ENCODE measurements around the gene UNC45B. TPM values are rescaled to one million over a fixed set of nuclear protein-coding genes. Genes with fewer than 3 reads are reported as not detected.

Gene UNC45B
- total RNA-seq, 4 donors from 2014 or later = not detected

DNA sequence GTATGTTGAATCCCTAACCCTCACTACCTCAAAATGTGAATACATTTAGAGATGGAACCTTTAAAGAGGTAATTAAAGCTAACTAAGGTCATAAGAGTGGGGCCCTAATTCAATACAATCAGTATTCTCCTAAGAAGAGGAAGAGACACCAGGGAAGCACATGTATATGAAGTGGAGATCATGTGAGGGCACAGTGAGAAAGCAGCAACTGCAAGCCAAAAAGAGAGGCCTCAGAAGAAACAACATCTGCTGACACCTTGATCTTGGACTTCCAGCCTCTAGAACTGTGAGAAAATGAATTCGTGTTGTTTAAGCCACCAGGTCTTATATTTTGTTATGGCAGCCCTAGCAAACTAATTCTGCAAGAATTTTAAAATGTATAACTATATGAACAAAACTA, 82.0 kb downstream of the UNC45B start:
- TF ChIP-seq, protein P1, sequence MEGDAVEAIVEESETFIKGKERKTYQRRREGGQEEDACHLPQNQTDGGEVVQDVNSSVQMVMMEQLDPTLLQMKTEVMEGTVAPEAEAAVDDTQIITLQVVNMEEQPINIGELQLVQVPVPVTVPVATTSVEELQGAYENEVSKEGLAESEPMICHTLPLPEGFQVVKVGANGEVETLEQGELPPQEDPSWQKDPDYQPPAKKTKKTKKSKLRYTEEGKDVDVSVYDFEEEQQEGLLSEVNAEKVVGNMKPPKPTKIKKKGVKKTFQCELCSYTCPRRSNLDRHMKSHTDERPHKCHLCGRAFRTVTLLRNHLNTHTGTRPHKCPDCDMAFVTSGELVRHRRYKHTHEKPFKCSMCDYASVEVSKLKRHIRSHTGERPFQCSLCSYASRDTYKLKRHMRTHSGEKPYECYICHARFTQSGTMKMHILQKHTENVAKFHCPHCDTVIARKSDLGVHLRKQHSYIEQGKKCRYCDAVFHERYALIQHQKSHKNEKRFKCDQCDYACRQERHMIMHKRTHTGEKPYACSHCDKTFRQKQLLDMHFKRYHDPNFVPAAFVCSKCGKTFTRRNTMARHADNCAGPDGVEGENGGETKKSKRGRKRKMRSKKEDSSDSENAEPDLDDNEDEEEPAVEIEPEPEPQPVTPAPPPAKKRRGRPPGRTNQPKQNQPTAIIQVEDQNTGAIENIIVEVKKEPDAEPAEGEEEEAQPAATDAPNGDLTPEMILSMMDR (IDR thresholded peaks at IDR 0.05; ENCODE audit: low read depth) = no peak

DNA sequence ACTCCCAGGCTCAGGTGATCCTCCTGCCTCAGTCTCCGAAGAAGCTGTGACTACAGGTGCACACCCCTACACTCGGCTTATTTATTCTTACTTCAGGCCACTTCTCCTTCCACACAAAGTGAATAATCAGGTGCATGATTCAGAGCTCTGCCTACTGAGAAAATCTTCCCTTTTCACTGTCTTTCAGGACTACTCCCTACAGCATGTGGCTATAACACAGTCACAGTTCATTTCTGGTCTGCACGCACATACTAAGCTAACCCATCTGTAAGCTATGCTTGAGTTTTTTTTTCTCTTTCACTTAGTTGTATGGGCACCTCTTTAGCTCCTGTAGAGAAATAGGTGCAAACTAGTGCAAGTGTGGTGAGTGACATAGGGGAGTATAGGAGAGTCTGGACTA, 87.7 kb downstream of the UNC45B start:
- TF ChIP-seq, protein P1 (IDR thresholded peaks at IDR 0.05; ENCODE audit: low read depth) = no peak

DNA sequence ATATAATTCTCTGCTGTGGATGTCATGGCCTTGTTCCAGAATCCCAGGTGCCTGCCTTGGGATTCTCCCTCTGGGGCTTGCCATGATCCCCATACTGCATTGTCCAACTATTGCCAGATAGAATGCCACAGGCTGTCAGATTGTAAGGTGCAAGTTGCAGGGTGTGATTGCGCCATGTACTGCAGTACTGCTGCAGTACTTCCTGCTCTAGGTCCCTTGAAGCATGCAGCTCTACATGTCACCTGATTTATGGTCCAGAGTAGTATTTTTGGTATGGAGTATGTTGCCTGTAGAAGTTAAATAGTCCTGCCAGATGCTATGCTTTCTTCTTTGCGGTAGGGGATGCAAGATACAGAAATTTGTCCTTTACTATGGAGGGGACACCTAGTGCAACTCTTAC, 88.3 kb downstream of the UNC45B start:
- TF ChIP-seq, protein P1 (IDR thresholded peaks at IDR 0.05; ENCODE audit: low read depth) = no peak

DNA sequence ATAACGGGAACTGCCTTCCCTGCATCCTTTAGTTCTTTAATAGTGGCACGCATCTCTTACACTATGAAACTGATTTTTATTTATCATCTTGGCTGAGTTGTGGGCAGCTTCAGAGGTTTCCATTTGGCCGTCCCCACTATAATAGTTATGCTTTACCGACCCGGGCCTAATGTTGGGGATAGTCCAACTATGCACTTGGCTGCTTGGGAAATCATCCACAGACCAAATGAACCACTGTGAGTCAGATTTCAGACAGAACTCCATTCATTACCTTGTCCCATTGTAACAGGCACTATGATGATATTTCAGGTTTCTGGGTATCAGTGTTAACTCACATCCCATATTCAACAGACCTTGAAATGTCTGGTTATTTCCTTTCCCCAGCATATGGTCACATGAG, 89.2 kb downstream of the UNC45B start:
- TF ChIP-seq, protein P1 (IDR thresholded peaks at IDR 0.05; ENCODE audit: low read depth) = no peak

DNA sequence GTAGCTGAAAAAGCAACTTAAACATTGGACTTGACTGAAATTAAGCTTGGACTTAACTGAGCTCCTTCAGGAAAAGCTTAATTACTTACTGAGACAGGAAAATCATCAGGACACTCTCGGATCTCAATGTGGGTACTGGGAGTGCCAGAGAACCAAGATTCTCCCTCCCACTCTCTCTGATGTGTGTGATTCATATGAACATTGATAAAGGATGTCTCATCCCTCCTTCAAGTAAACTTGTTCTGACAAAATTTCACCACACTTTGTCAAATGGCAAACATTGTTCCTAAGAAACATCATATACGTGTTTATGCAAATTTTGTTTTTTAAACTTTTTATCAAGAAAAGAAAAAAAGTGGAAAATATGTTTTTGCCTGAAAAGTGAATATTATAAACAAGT, 91.2 kb downstream of the UNC45B start:
- TF ChIP-seq, protein P1 (IDR thresholded peaks at IDR 0.05; ENCODE audit: low read depth) = no peak

Other genes starting within 250 kb of the UNC45B start
- gene CCT6B, start 186.4 kb upstream of the UNC45B start, total RNA-seq = 1 to 10 TPM; 3.1 to 6.2 (median 4.1) TPM
- 10 to 100 TPM in 1 of 4 donors, 1 to 10 TPM in 3; 8.5 to 10.7 (median 9.6) TPM for gene ZNF830, start 186.3 kb upstream of the UNC45B start, total RNA-seq
- 10 to 100 TPM in 2 of 4 donors, 1 to 10 TPM in 2; 5.3 to 12.6 (median 9.6) TPM for gene LIG3, start 167.3 kb upstream of the UNC45B start, total RNA-seq
- gene RFFL, start 84.1 kb upstream of the UNC45B start, total RNA-seq = 10 to 100 TPM; 13.2 to 18.9 (median 18.1) TPM
- 10 to 100 TPM in 1 of 4 donors, 1 to 10 TPM in 3; 2.6 to 16.2 (median 7.8) TPM for gene RAD51D, start 28.0 kb upstream of the UNC45B start, total RNA-seq
- not detected for gene FNDC8, start 26.2 kb upstream of the UNC45B start, total RNA-seq
- 10 to 100 TPM in 3 of 4 donors, 1 to 10 TPM in 1; 5.1 to 21.9 (median 14.7) TPM for gene NLE1, start 5.5 kb upstream of the UNC45B start, total RNA-seq
- gene SLC35G3, start 46.6 kb downstream of the UNC45B start, total RNA-seq = not detected
- gene SLFN5, start 95.3 kb downstream of the UNC45B start, total RNA-seq = 10 to 100 TPM; 38.8 to 55.6 (median 39.2) TPM
- gene SLFN11, start 225.8 kb downstream of the UNC45B start, total RNA-seq = 10 to 100 TPM; 53.7 to 79.6 (median 61.8) TPM

All from subcutaneous adipose tissue (tissue), 4 donors.